ENCODE measurements around the gene CD1C.
"Not testable (repeated sequence)": the region's sequence is repeated elsewhere in the genome, so short reads cannot be mapped to it uniquely, and the experiment has no call there.

The CD1C gene

GRCh38 chr1:158329300-158329699, 39.6 kb downstream of the CD1C start:
- no peak for DNase-seq

- no peak for DNase-seq
Observed at GRCh38 chr1:158329733-158330132, 40.0 kb downstream of the CD1C start.

GRCh38 chr1:158330391-158331105, 40.8 kb downstream of the CD1C start:
- DNase-seq = no peak

GRCh38 chr1:158331106-158331425, 41.3 kb downstream of the CD1C start:
- no peak for DNase-seq

GRCh38 chr1:158331481-158332150, 41.9 kb downstream of the CD1C start, which contains the start of gene CD1B:
TSS of gene CD1B (minus strand) at chr1:158331531. CDS start at chr1:158331423, 108 bp downstream.
- DNase-seq = no peak

- DNase-seq = no peak
Observed at GRCh38 chr1:158333405-158334155, 43.9 kb downstream of the CD1C start.

GRCh38 chr1:158334526-158335212, 44.9 kb downstream of the CD1C start:
- DNase-seq = no peak

GRCh38 chr1:158335213-158335532, 45.5 kb downstream of the CD1C start:
- no peak for DNase-seq

- DNase-seq = not testable (repeated sequence)
Observed at GRCh38 chr1:158336413-158336812, 46.7 kb downstream of the CD1C start.

Measured in fibroblast of skin of abdomen (primary cell).